Measurements from ENCODE around the gene PPT2. TPM values are rescaled to one million over a fixed set of nuclear protein-coding genes. Genes with fewer than 3 reads are reported as not detected.

The PPT2 gene
- total RNA-seq, 1 experiment from 2014 or later, result 46.3 TPM

- peak within 1 kb of the TSS; percentile 86; the same call in 1 of the 2 replicates for H3K14ac ChIP-seq (ENCODE audit: insufficient read depth, low read length)
- no peak within 1 kb of the TSS for H2BK12ac ChIP-seq (ENCODE audit: insufficient read length, low read depth, low read length)
- no peak within 1 kb of the TSS for H2AFZ ChIP-seq (ENCODE audit: low read length)
- H4K8ac ChIP-seq (replicated peaks; ENCODE audit: insufficient read length, low read depth, low read length), result no peak within 1 kb of the TSS
- peaks cover 20% of the 10 kb centered on the region; the same call in 1 of the 2 replicates for H3K79me2 ChIP-seq (ENCODE audit: insufficient read depth, low read length)
- Mint-ChIP-seq H3K27me3 (ENCODE audit: low read depth) (no peaks in the 10 kb centered on the region; the same call in 1 of the 2 replicates), H3K9me3 (no peaks in the 10 kb centered on the region; a peak in 1 of 5 replicates), H3K36me3 (ENCODE audit: insufficient read depth in 1 of 3, low read depth in 3 of 3) (peaks cover 22 to 43% (median 42%) of the 10 kb centered on the region in 3 experiments), H3K27ac (peak within 1 kb of the TSS; percentile 98), H3K4me1 (peaks cover 42 to 43% of the 10 kb centered on the region in 2 experiments), H3K4me3 (peak within 1 kb of the TSS; percentile 83 to 86)
- no peak within 1 kb of the TSS for H3K56ac ChIP-seq (ENCODE audit: insufficient read length, low read depth, low read length)
- no peak within 1 kb of the TSS for H2BK5ac ChIP-seq (ENCODE audit: insufficient read length, low read length)
- H3K23me2 ChIP-seq (ENCODE audit: insufficient read length, low read depth, low read length, poor library complexity, severe bottlenecking), result peaks cover 22% of the 10 kb centered on the region
- H2BK20ac ChIP-seq (ENCODE audit: low read depth, low read length, poor library complexity, severe bottlenecking), result no peak within 1 kb of the TSS
- H3K18ac ChIP-seq (ENCODE audit: insufficient read length, low read depth, low read length), result peak within 1 kb of the TSS; percentile 90
- peak within 1 kb of the TSS; percentile 28 for H4K5ac ChIP-seq (ENCODE audit: insufficient read length, low read depth, low read length)
- peak within 1 kb of the TSS; percentile 43; the same call in 1 of the 2 replicates for H3K4ac ChIP-seq (ENCODE audit: low read depth, low read length)
- H4K91ac ChIP-seq (ENCODE audit: insufficient read length, low read depth, low read length), result no peak within 1 kb of the TSS
- H2BK15ac ChIP-seq (ENCODE audit: low read depth, low read length), result no peak within 1 kb of the TSS
- H2BK120ac ChIP-seq (ENCODE audit: low read depth, low read length, poor library complexity, severe bottlenecking), result peak within 1 kb of the TSS; percentile 93
- WGBS (ENCODE audit: extremely low coverage, insufficient read length, low lambda C conversion rate), result no CpG with 5 or more reads among the region's 33 CpGs
- peaks cover 7% of the 10 kb centered on the region for H3K4me1 ChIP-seq (ENCODE audit: insufficient read depth, low read length)
- H2AK5ac ChIP-seq (ENCODE audit: insufficient read length, low read length), result no peak within 1 kb of the TSS
- no peaks in the 10 kb centered on the region for H3K27me3 ChIP-seq (ENCODE audit: insufficient read depth, low read length)
- no peaks in the 10 kb centered on the region for H3K9me3 ChIP-seq (ENCODE audit: control insufficient read depth, low read depth, low read length)
- peak within 1 kb of the TSS; percentile 83 for H3K4me2 ChIP-seq (ENCODE audit: insufficient read depth, insufficient read length, low read length)
- H3K23ac ChIP-seq (ENCODE audit: insufficient read length, low read depth, low read length), result no peak within 1 kb of the TSS
- no peaks in the 10 kb centered on the region for H4K20me1 ChIP-seq (ENCODE audit: control insufficient read depth, insufficient read depth, insufficient read length)
- H3K79me1 ChIP-seq (ENCODE audit: insufficient read depth, low read depth, low read length, poor library complexity, severe bottlenecking), result no peaks in the 10 kb centered on the region
- no peak for TF ChIP-seq CTCF (conservative IDR thresholded peaks at IDR 0.05)
- H3T11ph ChIP-seq (ENCODE audit: low read length), result no peak within 1 kb of the TSS
- peak; percentile 98 for DNase-seq
- H3K9ac ChIP-seq (ENCODE audit: extremely low read depth, insufficient read length, low read length), result peak within 1 kb of the TSS; percentile 83
- peak within 1 kb of the TSS; percentile 68 for H3K27ac ChIP-seq (ENCODE audit: insufficient read length, low read depth, low read length)
These were observed 24.0 kb downstream of the PPT2 start, which contains the start of gene RNF5 for GRCh38 chr6:32177788-32178546. RNF5 (plus strand) TSS chr6:32178405; CDS start chr6:32178512, 107 bp downstream.
